ENCODE data around the gene NKX6-1.
A peak's percentile ranks its signal among the peaks of the same experiment; 100 is the strongest.

DNA sequence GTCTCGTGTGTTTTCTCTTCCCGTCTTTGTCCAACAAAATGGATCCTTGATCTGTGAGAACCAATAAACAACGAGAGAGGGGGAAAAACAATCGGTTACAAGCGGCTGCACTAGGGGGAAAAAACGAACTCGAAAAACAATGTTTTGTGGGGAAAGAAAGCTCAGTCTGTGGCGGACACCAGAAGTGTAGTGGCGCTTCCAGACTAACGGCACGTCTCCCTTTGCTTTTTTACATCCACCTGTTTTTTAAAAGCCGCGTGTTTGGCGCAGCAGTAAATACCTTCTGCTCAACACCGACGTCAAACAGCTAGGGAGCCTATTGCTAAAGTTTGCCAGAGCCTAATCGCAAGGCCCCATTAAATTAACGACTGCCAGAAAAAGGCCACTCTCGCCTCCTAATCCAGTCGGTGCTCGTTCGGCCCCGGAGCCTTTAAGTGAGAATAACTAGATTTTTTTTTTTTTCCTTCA lies 3.3 kb downstream of the NKX6-1 start:
- no peak for TF ChIP-seq CTCF (IDR thresholded peaks at IDR 0.05)
- peak in 1 of 2 donors; percentile 5 for TF ChIP-seq POLR2A (IDR thresholded peaks at IDR 0.05)

Measured in thyroid gland (tissue), 4 donors.